ENCODE data around the gene FARP2.

- TF ChIP-seq, protein P1, sequence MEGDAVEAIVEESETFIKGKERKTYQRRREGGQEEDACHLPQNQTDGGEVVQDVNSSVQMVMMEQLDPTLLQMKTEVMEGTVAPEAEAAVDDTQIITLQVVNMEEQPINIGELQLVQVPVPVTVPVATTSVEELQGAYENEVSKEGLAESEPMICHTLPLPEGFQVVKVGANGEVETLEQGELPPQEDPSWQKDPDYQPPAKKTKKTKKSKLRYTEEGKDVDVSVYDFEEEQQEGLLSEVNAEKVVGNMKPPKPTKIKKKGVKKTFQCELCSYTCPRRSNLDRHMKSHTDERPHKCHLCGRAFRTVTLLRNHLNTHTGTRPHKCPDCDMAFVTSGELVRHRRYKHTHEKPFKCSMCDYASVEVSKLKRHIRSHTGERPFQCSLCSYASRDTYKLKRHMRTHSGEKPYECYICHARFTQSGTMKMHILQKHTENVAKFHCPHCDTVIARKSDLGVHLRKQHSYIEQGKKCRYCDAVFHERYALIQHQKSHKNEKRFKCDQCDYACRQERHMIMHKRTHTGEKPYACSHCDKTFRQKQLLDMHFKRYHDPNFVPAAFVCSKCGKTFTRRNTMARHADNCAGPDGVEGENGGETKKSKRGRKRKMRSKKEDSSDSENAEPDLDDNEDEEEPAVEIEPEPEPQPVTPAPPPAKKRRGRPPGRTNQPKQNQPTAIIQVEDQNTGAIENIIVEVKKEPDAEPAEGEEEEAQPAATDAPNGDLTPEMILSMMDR (IDR thresholded peaks at IDR 0.05; ENCODE audit: insufficient read depth, low read depth, low read length), result no peak
- no peak for TF ChIP-seq EZH2 (IDR thresholded peaks at IDR 0.05; ENCODE audit: insufficient read depth, low read length)
Measured at GRCh38 chr2:241408849-241409248, 52.8 kb downstream of the FARP2 start.

Measured in astrocyte (in vitro differentiated cells and primary cell).